Nephron progenitor cell (in vitro differentiated cells): ENCODE data around the gene ANO10.
"Not testable (repeated sequence)": the region's sequence is repeated elsewhere in the genome, so short reads cannot be mapped to it uniquely, and the experiment has no call there.

Experiments
- DNase-seq: peaks from one replicate; pipeline ENCODE4 v3.0.0; 2021
- H3K27ac Mint-ChIP-seq: 2 replicates; pipeline ENCODE4 v1.8.0; 2021; ENCODE audit warnings: mild to moderate bottlenecking, moderate library complexity, mixed read lengths
- H3K27me3 Mint-ChIP-seq: 2 replicates; pipeline ENCODE4 v1.8.0; 2021; ENCODE audit warnings: mild to moderate bottlenecking, low read depth, mixed read lengths; ENCODE audit not compliant: poor library complexity
- H3K36me3 Mint-ChIP-seq: 2 replicates; pipeline ENCODE4 v1.8.0; 2021; ENCODE audit warnings: low read depth, mixed read lengths
- H3K4me1 Mint-ChIP-seq: 2 replicates; pipeline ENCODE4 v1.8.0; 2021; ENCODE audit warnings: mixed read lengths
- H3K4me3 Mint-ChIP-seq: 2 replicates; pipeline ENCODE4 v1.8.0; 2021; ENCODE audit warnings: mild to moderate bottlenecking, moderate library complexity, mixed read lengths
- H3K9me3 Mint-ChIP-seq: 2 replicates; pipeline ENCODE4 v1.8.0; 2021; ENCODE audit warnings: mild to moderate bottlenecking, moderate library complexity, mixed read lengths
- TF ChIP-seq, protein P1 (sequence below): fragments of 200-600 bp; sonication (generic); IDR thresholded peaks from 2 replicates; pipeline ENCODE4 v1.5.0; 2021; ENCODE audit warnings: antibody characterized with exemption

Gene ANO10

GRCh38 chr3:43473244-43473643, 148.6 kb downstream of the ANO10 start:
- TF ChIP-seq, protein P1, sequence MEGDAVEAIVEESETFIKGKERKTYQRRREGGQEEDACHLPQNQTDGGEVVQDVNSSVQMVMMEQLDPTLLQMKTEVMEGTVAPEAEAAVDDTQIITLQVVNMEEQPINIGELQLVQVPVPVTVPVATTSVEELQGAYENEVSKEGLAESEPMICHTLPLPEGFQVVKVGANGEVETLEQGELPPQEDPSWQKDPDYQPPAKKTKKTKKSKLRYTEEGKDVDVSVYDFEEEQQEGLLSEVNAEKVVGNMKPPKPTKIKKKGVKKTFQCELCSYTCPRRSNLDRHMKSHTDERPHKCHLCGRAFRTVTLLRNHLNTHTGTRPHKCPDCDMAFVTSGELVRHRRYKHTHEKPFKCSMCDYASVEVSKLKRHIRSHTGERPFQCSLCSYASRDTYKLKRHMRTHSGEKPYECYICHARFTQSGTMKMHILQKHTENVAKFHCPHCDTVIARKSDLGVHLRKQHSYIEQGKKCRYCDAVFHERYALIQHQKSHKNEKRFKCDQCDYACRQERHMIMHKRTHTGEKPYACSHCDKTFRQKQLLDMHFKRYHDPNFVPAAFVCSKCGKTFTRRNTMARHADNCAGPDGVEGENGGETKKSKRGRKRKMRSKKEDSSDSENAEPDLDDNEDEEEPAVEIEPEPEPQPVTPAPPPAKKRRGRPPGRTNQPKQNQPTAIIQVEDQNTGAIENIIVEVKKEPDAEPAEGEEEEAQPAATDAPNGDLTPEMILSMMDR: no peak
- Mint-ChIP-seq H3K27me3 (peaks cover 3% of the 10 kb centered on the region), H3K27ac (no peak overlapping the region), H3K4me1 (no peaks in the 10 kb centered on the region), H3K36me3 (no peaks in the 10 kb centered on the region), H3K4me3 (no peak overlapping the region), H3K9me3 (no peaks in the 10 kb centered on the region)
- DNase-seq: no peak

- no peak for DNase-seq
- TF ChIP-seq, protein P1: no peak
- Mint-ChIP-seq H3K36me3 (peaks cover 17% of the 10 kb centered on the region), H3K27ac (no peak overlapping the region), H3K4me1 (no peaks in the 10 kb centered on the region), H3K9me3 (peaks cover 16% of the 10 kb centered on the region), H3K27me3 (no peaks in the 10 kb centered on the region), H3K4me3 (no peak overlapping the region)
These were observed 153.7 kb downstream of the ANO10 start for GRCh38 chr3:43468133-43468532.

- Mint-ChIP-seq H3K36me3 (peaks cover 44% of the 10 kb centered on the region), H3K4me3 (no peak overlapping the region), H3K9me3 (peaks cover 39% of the 10 kb centered on the region), H3K27me3 (peaks cover 3% of the 10 kb centered on the region), H3K27ac (no peak overlapping the region), H3K4me1 (no peaks in the 10 kb centered on the region)
- no peak for DNase-seq
- TF ChIP-seq, protein P1: no peak
These were observed 156.7 kb downstream of the ANO10 start for GRCh38 chr3:43465109-43465508.

- not testable (repeated sequence) for H3K27ac Mint-ChIP-seq, H3K4me1 Mint-ChIP-seq, H3K27me3 Mint-ChIP-seq, H3K4me3 Mint-ChIP-seq, DNase-seq
- peaks cover 39% of the 10 kb centered on the region for H3K9me3 Mint-ChIP-seq
- H3K36me3 Mint-ChIP-seq: peaks cover 52% of the 10 kb centered on the region
These were observed 159.2 kb downstream of the ANO10 start for GRCh38 chr3:43462566-43462965.

GRCh38 chr3:43461345-43461744, 160.5 kb downstream of the ANO10 start:
- Mint-ChIP-seq H3K27ac (no peak overlapping the region), H3K36me3 (peaks cover 52% of the 10 kb centered on the region), H3K27me3 (peaks cover 3% of the 10 kb centered on the region), H3K9me3 (peaks cover 39% of the 10 kb centered on the region), H3K4me1 (no peaks in the 10 kb centered on the region), H3K4me3 (no peak overlapping the region)
- no peak for DNase-seq
- TF ChIP-seq, protein P1: no peak

GRCh38 chr3:43457038-43457437, 164.8 kb downstream of the ANO10 start:
- H3K9me3 Mint-ChIP-seq: peaks cover 13% of the 10 kb centered on the region
- not testable (repeated sequence) for H3K27ac Mint-ChIP-seq, H3K4me1 Mint-ChIP-seq, H3K27me3 Mint-ChIP-seq, DNase-seq, H3K4me3 Mint-ChIP-seq
- peaks cover 24% of the 10 kb centered on the region for H3K36me3 Mint-ChIP-seq

DNA sequence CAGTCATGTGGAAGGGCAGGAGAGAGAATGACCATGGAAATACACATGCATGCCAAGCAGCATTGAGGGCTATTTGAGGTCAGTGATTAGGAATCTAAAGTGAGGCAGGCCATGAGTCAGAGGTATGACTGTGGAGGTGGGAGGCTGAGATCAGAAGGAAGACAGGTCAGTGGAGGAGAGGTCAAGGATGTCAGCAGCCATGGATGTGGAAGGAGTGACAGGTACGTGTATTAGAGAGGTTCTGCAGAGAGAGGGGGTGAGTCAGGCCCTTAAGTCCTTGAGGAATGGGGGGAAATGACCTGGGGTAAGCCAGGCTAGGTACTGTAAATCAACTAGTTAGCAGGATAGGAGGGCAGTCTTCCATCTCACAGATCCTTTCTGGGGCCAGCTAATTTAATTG, 166.6 kb downstream of the ANO10 start:
- Mint-ChIP-seq H3K27me3 (no peaks in the 10 kb centered on the region), H3K4me1 (no peaks in the 10 kb centered on the region), H3K27ac (no peak overlapping the region), H3K9me3 (no peaks in the 10 kb centered on the region), H3K36me3 (peaks cover 8% of the 10 kb centered on the region), H3K4me3 (no peak overlapping the region)
- no peak for DNase-seq
- TF ChIP-seq, protein P1: no peak
